SU-DHL-6 (cell line): ENCODE measurements around the gene SBK3.

Experiments used
- EZH2phosphoT487 ChIP-seq: fragments of 200-600 bp; sonication (generic), shearing (Covaris generic); conservative IDR thresholded peaks from 2 replicates; pipeline ENCODE4 v1.6.1; 2018; ENCODE audit warnings: mild to moderate bottlenecking, antibody characterized with exemption, low read length, moderate library complexity, mixed read lengths
- TF ChIP-seq, protein P1 (sequence below): fragments of 200-600 bp; sonication (generic); IDR thresholded peaks from one replicate; pipeline ENCODE4 v1.5.1; 2017; ENCODE audit warnings: antibody characterized with exemption, mild to moderate bottlenecking, low read length, moderate library complexity; ENCODE audit not compliant: insufficient read depth, poor library complexity, severe bottlenecking

DNA sequence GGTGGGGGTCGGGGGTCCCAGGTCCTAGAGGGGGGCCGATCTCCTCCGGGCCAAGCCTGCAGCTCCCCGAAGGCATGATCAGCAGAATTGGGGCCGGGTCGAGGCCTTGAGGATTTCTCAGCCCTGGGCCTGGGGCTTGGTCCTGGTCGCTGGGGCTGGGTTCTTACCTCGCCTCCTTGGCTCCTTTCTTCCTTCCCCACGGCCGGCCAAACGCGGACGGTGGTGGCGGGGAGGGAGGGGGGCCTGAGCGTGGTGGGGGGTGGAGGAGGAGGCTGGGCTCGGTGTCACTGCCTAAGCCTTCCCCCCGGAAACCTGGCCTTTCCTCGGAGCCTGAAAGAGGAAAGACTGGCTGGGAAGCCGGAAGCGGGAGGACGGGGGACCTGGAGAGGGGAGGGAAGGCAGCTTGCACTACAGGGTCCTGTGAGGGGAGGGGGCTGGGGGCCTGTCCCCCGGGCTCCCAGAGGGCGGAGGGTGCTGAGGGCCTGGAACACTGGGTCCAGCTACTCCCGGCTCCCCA lies 35.3 kb upstream of the SBK3 start, which contains the start of gene ZNF579:
- TF ChIP-seq, protein P1, sequence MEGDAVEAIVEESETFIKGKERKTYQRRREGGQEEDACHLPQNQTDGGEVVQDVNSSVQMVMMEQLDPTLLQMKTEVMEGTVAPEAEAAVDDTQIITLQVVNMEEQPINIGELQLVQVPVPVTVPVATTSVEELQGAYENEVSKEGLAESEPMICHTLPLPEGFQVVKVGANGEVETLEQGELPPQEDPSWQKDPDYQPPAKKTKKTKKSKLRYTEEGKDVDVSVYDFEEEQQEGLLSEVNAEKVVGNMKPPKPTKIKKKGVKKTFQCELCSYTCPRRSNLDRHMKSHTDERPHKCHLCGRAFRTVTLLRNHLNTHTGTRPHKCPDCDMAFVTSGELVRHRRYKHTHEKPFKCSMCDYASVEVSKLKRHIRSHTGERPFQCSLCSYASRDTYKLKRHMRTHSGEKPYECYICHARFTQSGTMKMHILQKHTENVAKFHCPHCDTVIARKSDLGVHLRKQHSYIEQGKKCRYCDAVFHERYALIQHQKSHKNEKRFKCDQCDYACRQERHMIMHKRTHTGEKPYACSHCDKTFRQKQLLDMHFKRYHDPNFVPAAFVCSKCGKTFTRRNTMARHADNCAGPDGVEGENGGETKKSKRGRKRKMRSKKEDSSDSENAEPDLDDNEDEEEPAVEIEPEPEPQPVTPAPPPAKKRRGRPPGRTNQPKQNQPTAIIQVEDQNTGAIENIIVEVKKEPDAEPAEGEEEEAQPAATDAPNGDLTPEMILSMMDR = no peak
- no peak for TF ChIP-seq EZH2phosphoT487
